T-helper 2 cell (primary cell): ENCODE results near the gene TCERG1L.
"Not testable (repeated sequence)": the region's sequence is repeated elsewhere in the genome, so short reads cannot be mapped to it uniquely, and the experiment has no call there.

ENCODE experiments used
- DNase-seq, 5 experiments: peaks; one replicate each; pipeline versions ENCODE4 v3.0.0 to v3.0.0-alpha.2; 2012 to 2022

Gene TCERG1L

DNA sequence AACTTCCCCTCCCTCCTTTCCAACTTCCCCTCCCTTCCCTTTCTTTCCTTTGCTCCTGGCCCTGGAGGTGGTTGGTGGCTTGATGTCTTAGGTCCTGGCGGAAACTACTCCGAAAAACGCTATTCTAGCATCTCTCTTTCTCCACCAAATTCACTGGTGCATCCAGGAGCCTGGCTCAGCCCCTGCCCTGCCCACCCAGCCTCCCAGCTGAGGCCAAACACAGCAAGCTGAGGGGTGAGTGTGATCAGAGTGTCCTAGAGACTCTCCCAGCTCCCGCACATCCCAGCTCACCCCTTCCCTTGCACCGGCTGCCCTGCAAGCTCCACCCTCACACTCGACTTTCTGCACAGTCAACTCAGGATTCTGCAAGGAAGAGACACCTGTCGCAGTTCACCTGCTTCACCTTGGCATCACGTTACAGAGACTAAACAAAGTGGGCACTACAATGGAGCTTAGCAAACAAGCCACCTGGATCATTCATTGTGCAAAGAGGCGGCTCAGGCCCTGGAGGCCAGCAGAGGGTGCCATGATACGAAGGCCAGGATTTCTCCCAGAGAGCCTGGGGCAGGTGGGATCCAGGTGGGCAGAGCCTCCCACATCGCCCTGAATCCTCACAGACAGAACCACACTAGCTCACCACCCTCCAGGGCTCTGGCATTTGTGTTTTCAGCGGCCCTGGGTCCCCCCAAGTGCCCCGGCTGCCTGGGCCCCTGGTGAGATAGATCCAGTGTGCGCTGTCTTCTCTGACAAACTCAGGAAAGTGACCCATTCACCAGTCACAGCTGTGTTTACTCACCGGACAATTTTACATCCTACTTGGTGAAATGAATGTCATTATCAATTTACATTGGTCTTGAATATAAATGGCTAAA is 169.6 kb downstream of the TCERG1L start:
- DNase-seq, result no peak

- DNase-seq, result no peak
These were observed 170.3 kb downstream of the TCERG1L start for GRCh38 chr10:131141207-131141606.

GRCh38 chr10:131140606-131141005 is 170.9 kb downstream of the TCERG1L start:
- DNase-seq, result no peak

DNA sequence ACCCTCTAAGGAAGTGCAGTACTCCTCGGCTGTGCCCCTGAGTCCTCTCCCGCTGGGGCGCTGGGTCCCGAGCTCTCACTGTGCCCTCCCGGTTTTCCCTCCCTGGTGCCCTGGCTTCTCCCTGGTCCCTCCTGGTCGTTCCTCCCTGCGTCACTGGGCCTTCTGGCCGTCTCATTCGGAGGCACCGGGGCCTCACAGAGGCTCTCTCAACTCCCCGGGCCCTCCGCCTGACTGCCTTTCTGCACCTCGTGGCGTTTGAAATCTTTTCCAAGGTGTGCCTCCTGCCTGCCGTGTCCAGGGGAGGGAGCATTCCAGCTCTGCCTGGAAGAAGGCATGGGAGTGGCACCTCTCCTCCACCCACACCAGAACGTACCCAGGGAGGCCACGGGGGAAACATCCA is 174.3 kb downstream of the TCERG1L start:
- no peak for DNase-seq

- DNase-seq, result not testable (repeated sequence)
These were observed 175.2 kb downstream of the TCERG1L start for GRCh38 chr10:131136336-131136735.

DNA sequence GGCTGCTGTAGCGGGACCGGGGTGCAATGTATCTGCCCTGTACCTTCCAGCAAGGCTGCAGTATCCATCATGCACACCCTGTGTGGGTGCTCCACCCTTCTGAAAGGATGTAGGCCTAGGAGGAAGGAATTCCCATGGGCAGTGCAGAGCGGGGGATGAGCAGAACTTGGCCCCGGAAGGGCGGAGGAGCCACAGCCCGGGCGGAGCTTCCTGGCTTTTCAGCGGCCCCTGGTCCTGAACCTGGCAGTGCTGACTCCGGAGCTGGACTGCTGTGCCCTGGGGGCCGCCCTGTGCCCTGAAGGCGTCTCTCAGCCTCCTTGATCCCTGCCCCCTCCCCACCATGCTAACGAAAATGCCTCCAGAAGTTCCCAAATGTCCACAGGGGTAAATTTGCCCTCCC is 175.8 kb downstream of the TCERG1L start:
- DNase-seq, result no peak

DNA sequence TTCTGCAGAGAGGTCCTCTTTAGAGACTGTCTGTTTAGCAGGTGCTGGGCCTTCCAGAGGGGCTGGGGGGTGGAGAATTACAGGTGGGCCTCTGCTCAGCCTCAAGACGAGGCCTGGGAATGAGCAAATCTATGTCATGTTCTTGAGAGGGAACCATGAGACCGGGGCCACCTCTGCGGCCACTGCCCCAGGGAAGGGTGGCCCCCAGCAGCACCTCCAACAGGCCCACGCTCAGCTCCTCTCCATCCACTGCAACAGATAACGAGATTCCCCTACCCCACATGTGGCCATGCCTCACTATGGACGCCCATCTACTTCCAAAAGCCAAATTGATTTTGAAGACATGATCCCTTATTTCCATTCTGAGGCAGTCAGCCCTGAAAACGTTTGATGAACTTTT is 176.9 kb downstream of the TCERG1L start:
- DNase-seq, result no peak

- no peak for DNase-seq
These were observed 177.4 kb downstream of the TCERG1L start for GRCh38 chr10:131134001-131134576.

- DNase-seq, result no peak
These were observed 178.8 kb downstream of the TCERG1L start for GRCh38 chr10:131132681-131133080.

GRCh38 chr10:131131726-131132591 is 179.6 kb downstream of the TCERG1L start:
- no peak for DNase-seq

DNA sequence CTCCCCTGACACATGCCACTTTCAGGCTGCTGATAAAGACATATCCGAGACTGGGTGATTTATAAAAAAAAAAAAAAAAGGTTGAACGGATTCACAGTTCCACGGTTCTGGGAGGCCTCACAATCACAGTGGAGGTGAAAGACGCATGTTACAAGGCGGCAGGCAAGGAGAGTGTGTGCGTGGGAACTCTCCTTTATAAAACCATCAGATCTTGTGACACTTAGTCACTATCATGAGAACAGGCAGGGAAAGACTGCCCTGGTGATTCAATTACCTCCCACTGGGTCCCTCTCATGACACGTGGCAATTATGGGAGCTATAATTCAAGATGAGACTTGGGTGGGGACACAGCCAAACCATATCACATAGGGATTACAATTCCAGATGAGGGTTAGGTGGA is 181.5 kb downstream of the TCERG1L start:
- DNase-seq, result no peak

GRCh38 chr10:131129544-131129943 is 182.0 kb downstream of the TCERG1L start:
- DNase-seq, result no peak

DNA sequence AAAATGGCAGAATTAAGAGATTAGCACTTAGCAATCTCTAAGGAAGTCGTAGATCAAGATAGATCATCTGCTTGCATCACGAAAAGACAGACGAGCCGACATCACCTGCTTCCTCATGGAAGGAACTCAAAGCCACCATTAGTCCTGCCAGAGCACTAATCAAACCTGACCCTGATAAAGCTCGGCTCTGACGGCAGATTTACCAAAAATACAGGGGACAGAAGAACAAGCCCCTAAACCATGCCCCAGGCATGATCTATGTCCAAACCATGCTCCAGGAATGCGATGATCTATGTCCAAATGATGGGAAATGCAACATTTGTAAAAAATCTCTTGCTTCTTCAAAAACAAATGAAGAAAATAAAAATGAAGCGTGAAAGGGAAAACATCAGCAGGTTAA is 182.8 kb downstream of the TCERG1L start:
- DNase-seq, result no peak

GRCh38 chr10:131127610-131128009 is 183.9 kb downstream of the TCERG1L start:
- no peak for DNase-seq

DNA sequence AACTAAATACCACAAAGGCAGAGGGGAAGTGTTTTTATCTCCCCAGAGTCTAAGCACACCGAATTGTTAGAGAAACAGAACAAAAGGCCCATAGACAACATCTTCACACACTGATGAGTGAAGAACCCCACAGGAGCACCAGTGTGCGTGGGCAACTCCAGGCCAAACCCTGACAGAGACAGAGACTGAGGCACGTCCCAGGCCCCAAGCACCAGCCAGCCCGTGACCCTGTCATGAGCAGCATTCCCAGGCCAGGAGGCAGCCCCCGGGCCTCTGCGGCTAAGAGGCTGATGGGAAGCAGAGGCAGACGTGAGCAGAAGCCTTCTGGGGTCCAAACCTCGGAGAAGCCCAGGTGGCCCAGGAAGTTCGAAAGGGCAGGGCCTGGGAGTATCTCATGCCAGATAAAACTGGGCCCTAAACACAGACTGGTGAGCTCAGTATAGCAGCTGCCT is 184.4 kb downstream of the TCERG1L start:
- DNase-seq, result no peak

GRCh38 chr10:131126321-131127137 is 185.0 kb downstream of the TCERG1L start:
- no peak for DNase-seq

DNA sequence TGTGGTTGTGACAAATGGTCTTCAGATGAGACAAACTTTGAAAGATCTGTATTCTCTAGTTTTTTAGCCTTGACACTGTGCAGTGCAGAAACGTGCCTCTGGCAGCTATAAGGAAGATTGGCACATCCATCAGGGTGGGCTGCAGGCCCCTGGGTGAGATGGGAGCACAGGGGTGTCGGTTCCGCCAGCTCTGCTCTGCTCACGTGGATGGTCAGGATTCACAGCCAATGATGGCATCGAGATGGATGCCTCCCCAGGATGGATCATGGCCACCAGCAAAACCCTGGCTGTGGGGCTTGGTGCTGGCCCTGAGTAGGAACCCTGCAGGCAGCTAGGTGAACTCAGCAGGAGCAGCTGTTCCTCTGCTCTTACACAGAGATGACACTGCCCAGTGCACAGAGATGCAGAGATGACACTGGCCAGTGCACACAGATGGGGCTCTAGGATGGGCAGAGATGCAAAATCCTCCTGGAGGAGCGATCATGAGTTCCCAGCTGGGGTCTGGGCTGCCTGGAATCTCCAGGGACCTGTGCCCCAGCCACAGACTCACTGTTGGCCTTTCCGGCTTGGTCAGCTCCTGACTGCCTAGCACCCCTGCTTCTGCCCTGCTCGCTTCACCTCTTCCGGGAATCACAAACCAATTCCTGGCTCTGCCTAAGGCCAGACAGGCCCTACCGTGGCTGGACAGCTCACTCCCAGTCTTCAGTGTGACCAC is 185.9 kb downstream of the TCERG1L start:
- no peak for DNase-seq

DNA sequence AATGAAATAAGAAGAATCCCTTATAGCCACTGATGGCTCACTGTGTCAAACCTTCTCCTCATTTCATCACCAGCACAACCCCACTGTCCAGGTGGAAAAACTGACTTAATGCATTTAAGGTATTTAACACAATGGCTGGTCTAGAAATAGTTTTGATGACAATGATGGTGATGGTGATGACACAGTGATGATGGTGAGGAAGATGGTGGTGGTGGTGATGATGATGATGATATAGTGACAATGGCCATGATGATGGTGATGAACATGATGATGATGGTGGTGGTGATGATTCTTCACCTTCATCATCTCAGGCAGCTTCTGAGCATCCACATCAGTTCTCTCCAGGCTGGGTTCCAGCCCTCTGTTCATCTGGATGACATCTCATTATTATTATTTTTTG is 186.6 kb downstream of the TCERG1L start:
- no peak for DNase-seq

GRCh38 chr10:131123496-131123895 is 188.0 kb downstream of the TCERG1L start:
- no peak for DNase-seq

DNA sequence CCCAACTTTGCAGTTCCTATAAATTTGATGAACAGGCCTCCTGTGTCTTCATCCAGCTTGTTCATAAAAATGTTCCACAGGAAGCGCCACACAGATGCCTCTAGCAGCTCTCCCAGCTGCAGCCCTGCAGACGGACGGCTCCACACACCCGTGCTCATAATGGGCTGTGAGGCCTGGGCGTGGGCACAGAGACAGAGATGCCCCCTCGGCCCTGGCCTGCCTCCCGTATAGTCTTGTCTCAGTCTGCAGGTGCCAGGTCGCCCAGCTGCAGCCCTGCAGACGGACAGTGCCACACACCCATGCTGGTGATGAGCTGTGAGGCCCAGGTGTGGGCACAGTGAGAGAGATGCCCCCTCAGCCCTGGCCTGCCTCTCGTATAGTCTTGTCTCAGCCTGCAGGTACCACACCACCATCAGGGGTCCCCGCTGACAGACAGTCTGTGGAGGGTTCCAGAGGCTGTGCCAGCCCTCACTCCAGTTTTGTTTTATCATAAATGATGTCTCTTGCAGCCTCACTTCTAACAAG is 189.9 kb downstream of the TCERG1L start:
- no peak for DNase-seq

DNA sequence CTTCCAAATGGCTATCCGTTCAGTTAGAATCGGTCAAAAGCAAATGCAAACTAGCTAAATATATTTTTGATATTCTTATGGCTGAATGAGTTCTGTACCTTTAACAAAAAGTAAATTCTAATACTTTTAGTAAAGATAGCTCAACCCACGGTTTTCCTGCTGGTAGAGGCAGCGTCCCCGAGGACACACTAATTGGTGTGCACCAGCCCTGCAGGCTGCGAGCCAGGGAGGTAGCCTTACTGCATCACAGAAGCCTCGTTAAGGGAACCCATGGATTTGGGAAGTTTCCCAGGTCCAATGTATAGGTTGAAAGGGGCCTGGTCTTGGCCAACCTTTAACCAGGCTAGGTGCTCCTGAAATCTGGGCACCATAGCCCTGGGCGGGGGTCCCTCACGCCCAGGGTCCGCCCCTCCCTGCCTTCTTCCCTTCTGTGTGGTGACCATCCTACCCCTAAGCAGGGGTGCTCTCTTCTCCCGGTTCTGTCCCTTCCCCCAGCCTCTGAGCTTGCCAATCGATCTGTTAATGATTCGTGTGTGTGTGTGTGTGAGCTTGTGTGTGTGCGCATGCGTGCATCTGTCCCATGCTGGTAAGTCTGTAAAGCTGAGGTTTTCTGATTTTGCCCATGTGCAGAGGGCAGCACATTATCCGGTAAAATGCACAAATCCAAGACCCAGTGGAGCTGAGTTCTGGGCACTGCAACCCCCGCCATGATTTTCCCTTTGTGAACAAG is 191.7 kb downstream of the TCERG1L start:
- no peak for DNase-seq
